ENCODE results near the gene ANXA10. TPM values are rescaled to one million over a fixed set of nuclear protein-coding genes. Genes with fewer than 3 reads are reported as not detected.
"Not testable (repeated sequence)": the region's sequence is repeated elsewhere in the genome, so short reads cannot be mapped to it uniquely, and the experiment has no call there.

The ANXA10 gene
- polyA plus RNA-seq (ENCODE audit: insufficient read length in 10 of 10) = under 1 TPM in 2 of 10 donors, not detected in 8; 0.23 to 0.45 TPM
- long read RNA-seq, donor 1 = 0 reads
- long read RNA-seq, donor 2 = 0 reads
- long read RNA-seq, donor 3 = 0 reads
- long read RNA-seq, donor 4 = 0 reads
- long read RNA-seq, donor 5 = 0 reads
- long read RNA-seq, donor 6 = 0 reads
- long read RNA-seq, donor 7 = 0 reads
- long read RNA-seq, donor 8 = 0 reads
- long read RNA-seq, donor 9 = 0 reads

GRCh38 chr4:168092176-168092712 is at the start of gene ANXA10:
Gene ANXA10 (plus strand): TSS chr4:168092537. CDS start chr4:168092701, 164 bp downstream.
- no peak for DNase-seq

- DNase-seq = no peak
Observed at GRCh38 chr4:168045354-168045753, 47.0 kb upstream of the ANXA10 start.

GRCh38 chr4:168050002-168050401 is 42.3 kb upstream of the ANXA10 start:
- no peak for DNase-seq

GRCh38 chr4:168051526-168051925 is 40.8 kb upstream of the ANXA10 start:
- no peak for DNase-seq

- no peak for DNase-seq
Observed at GRCh38 chr4:168057412-168057811, 34.9 kb upstream of the ANXA10 start.

GRCh38 chr4:168059251-168059650 is 33.1 kb upstream of the ANXA10 start:
- peak in 1 of 3 donors; percentile 30 for DNase-seq

GRCh38 chr4:168063031-168063430 is 29.3 kb upstream of the ANXA10 start:
- DNase-seq = no peak

GRCh38 chr4:168070903-168071302 is 21.4 kb upstream of the ANXA10 start:
- DNase-seq = no peak

- no peak for DNase-seq
Observed at GRCh38 chr4:168071304-168071703, 21.0 kb upstream of the ANXA10 start.

- no peak for DNase-seq
Observed at GRCh38 chr4:168074861-168075260, 17.5 kb upstream of the ANXA10 start.

- DNase-seq = peak; percentile 50 to 67 (median 61)
Observed at GRCh38 chr4:168076989-168077725, 15.2 kb upstream of the ANXA10 start.

- DNase-seq = no peak
Observed at GRCh38 chr4:168077726-168078239, 14.6 kb upstream of the ANXA10 start.

GRCh38 chr4:168082379-168082778 is 10.0 kb upstream of the ANXA10 start:
- DNase-seq = no peak

GRCh38 chr4:168095776-168096406 is 3.6 kb downstream of the ANXA10 start:
- DNase-seq = no peak

GRCh38 chr4:168096407-168096784 is 4.1 kb downstream of the ANXA10 start:
- DNase-seq = no peak

- peak in 2 of 3 donors; percentile 1 to 3 for DNase-seq
Observed at GRCh38 chr4:168097161-168097560, 4.8 kb downstream of the ANXA10 start.

- no peak for DNase-seq
Observed at GRCh38 chr4:168098248-168098717, 5.9 kb downstream of the ANXA10 start.

- DNase-seq = no peak
Observed at GRCh38 chr4:168099195-168099594, 6.9 kb downstream of the ANXA10 start.

- no peak for DNase-seq
Observed at GRCh38 chr4:168101026-168101425, 8.7 kb downstream of the ANXA10 start.

- no peak for DNase-seq
Observed at GRCh38 chr4:168102403-168102802, 10.1 kb downstream of the ANXA10 start.

GRCh38 chr4:168109527-168109926 is 17.2 kb downstream of the ANXA10 start:
- no peak for DNase-seq

GRCh38 chr4:168113059-168113458 is 20.7 kb downstream of the ANXA10 start:
- not testable (repeated sequence) for DNase-seq

All from muscle of back (tissue), 13 donors.